Non-pigmented ciliary epithelial cell (primary cell): ENCODE data around the gene GALNT17.
A peak's percentile ranks its signal among the peaks of the same experiment; 100 is the strongest.

Experiments used
- DNase-seq: peaks from one replicate; pipeline ENCODE4 v3.0.0-alpha.2; 2010; ENCODE audit warnings: low read depth

The GALNT17 gene

GRCh38 chr7:71285571-71286145 lies 153.7 kb downstream of the GALNT17 start:
- DNase-seq = no peak

- no peak for DNase-seq
Observed at GRCh38 chr7:71286336-71286735, 154.4 kb downstream of the GALNT17 start.

- no peak for DNase-seq
Observed at GRCh38 chr7:71286924-71287323, 155.0 kb downstream of the GALNT17 start.

- no peak for DNase-seq
Observed at GRCh38 chr7:71290452-71290851, 158.5 kb downstream of the GALNT17 start.

GRCh38 chr7:71298378-71298777 lies 166.4 kb downstream of the GALNT17 start:
- no peak for DNase-seq

- DNase-seq = no peak
Observed at GRCh38 chr7:71300086-71300485, 168.1 kb downstream of the GALNT17 start.

GRCh38 chr7:71300603-71301002 lies 168.7 kb downstream of the GALNT17 start:
- no peak for DNase-seq

GRCh38 chr7:71301167-71301566 lies 169.2 kb downstream of the GALNT17 start:
- DNase-seq = no peak

GRCh38 chr7:71303566-71303965 lies 171.6 kb downstream of the GALNT17 start:
- no peak for DNase-seq

- DNase-seq = peak; percentile 10
Observed at GRCh38 chr7:71308096-71308495, 176.2 kb downstream of the GALNT17 start.

- DNase-seq = no peak
Observed at GRCh38 chr7:71311576-71311975, 179.6 kb downstream of the GALNT17 start.

GRCh38 chr7:71312755-71313490 lies 181.0 kb downstream of the GALNT17 start:
- DNase-seq = no peak

- DNase-seq = no peak
Observed at GRCh38 chr7:71313553-71313952, 181.6 kb downstream of the GALNT17 start.

GRCh38 chr7:71320916-71321315 lies 189.0 kb downstream of the GALNT17 start:
- DNase-seq = no peak

GRCh38 chr7:71322201-71322600 lies 190.3 kb downstream of the GALNT17 start:
- no peak for DNase-seq

- no peak for DNase-seq
Observed at GRCh38 chr7:71323726-71324125, 191.8 kb downstream of the GALNT17 start.

- DNase-seq = no peak
Observed at GRCh38 chr7:71325151-71325550, 193.2 kb downstream of the GALNT17 start.

- no peak for DNase-seq
Observed at GRCh38 chr7:71326595-71326994, 194.7 kb downstream of the GALNT17 start.

GRCh38 chr7:71327946-71328345 lies 196.0 kb downstream of the GALNT17 start:
- DNase-seq = no peak

- DNase-seq = no peak
Observed at GRCh38 chr7:71329030-71329660, 197.2 kb downstream of the GALNT17 start.

- no peak for DNase-seq
Observed at GRCh38 chr7:71332207-71332606, 200.3 kb downstream of the GALNT17 start.

- DNase-seq = no peak
Observed at GRCh38 chr7:71334541-71334940, 202.6 kb downstream of the GALNT17 start.

GRCh38 chr7:71338866-71339265 lies 206.9 kb downstream of the GALNT17 start:
- no peak for DNase-seq
